LoVo (cell line): ENCODE data around the gene ZMIZ2.
"Not testable (repeated sequence)": the region's sequence is repeated elsewhere in the genome, so short reads cannot be mapped to it uniquely, and the experiment has no call there.

Source experiments
- DNase-seq: peaks from one replicate; pipeline ENCODE4 v3.0.0-alpha.2; 2016; ENCODE audit warnings: low spot score

The ZMIZ2 gene

DNA sequence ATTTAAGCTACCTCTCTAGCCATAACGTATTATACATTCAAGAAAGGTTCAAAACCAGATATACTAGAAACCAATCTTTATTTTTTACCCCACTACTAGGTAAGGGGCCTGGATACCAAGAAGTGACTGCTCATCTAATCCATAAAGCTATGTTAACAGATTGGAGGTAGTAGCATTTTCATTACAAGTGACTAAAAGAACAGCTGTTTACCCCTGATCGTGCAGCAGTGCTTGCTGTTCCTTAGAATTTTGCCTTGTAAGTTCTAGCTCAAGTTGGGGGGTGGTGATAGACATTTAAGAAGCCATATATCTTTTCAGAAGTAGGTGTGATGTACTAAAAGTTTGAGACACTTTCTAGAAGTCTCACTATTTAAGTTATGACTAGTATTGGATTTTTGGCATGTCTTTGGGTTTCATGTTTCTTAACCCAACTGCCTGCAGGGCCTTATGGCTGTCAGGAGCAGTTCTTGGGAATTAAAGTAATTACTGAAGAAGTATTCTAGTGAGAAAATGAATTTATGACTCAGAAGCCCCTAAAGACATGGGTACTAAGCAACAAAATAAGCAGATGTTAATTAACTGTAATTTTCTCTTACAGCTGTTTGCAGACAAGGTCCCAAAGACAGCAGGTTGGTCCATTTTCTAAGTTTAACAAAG is 50.1 kb downstream of the ZMIZ2 start:
- no peak for DNase-seq

- no peak for DNase-seq
These were observed 51.3 kb downstream of the ZMIZ2 start for GRCh38 chr7:44799939-44800338.

DNA sequence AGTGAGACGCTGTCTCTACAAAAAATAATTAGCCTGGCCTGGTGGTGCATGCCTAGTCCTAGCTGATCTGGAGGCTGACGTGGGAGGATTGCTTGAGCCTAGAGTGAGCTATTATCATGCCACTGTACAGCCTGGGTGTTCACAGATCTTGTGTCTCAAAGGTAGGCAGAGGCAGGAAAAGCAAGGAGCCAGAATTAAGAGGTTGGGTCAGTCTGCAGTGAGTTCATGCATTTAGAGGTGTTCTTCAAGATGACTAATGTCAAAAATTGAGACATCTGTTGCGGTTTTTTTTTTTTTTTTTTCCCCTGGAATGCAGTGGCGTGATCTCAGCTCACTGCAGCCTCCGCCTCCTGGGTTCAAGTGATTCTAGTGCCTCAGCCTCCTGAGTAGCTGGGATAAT is 53.2 kb downstream of the ZMIZ2 start:
- no peak for DNase-seq

- no peak for DNase-seq
These were observed 53.9 kb downstream of the ZMIZ2 start for GRCh38 chr7:44802418-44803025.

GRCh38 chr7:44803828-44804519 is 55.3 kb downstream of the ZMIZ2 start:
- not testable (repeated sequence) for DNase-seq

DNA sequence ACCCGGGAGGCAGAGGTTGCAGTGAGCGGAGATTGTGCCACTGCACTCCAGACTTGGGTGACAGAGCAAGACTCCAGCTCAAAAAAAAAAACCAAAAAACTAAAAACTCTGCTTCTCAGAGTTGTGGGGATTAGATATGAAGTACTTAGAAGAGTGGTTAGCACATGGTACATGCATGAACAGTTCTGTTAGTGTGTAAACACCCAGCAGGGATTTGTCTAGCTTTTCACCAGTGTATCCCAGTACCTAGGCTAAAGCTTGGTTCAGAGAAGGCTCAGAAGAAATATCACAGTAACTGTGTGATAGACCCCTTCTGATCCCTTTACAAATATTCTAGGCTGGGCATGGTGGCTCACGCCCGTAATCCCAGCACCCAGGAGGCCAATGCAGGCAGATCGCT is 57.3 kb downstream of the ZMIZ2 start:
- DNase-seq = no peak

- DNase-seq = no peak
These were observed 60.3 kb downstream of the ZMIZ2 start for GRCh38 chr7:44808914-44809393.

- DNase-seq = peak; percentile 35
These were observed 62.4 kb downstream of the ZMIZ2 start for GRCh38 chr7:44811093-44811492.

GRCh38 chr7:44811571-44811970 is 62.9 kb downstream of the ZMIZ2 start:
- no peak for DNase-seq

- DNase-seq = no peak
These were observed 66.3 kb downstream of the ZMIZ2 start for GRCh38 chr7:44814919-44815318.

DNA sequence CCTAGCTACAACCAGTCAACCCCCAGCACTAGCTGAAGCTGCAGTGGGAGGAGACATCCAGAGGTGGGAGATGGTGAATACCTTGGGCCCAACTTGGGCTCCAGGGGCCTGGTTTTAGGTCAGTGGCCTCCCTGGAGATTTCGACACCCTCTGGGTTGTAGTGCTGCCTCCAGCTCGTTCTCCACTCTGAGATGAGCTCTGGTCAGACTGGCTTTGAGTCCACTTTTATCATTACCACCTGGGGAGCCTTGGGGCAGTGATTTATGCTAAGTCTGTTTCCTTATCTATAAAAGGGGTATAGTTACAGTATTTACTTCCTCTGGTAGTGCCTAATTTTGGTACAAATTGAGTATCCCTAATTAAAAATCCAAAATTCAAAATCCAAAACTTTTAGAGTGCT is 70.6 kb downstream of the ZMIZ2 start:
- no peak for DNase-seq
